A549 (cell line): ENCODE measurements around the gene BMS1. TPM values are rescaled to one million over a fixed set of nuclear protein-coding genes. Genes with fewer than 3 reads are reported as not detected.

ENCODE experiments used
- ATAC-seq, 2 experiments: fragments of 200-7000 bp in 1 of 2; fragments of >200 bp in 1 of 2; cut with Nextera tagmentation in 1 of 2; cut with Tn5 transposase in 1 of 2; 3 replicates each; pipeline versions ENCODE4 v1.8.0 to v1.9.1; 2018 to 2020; ENCODE audit warnings: mild to moderate bottlenecking in 1 of 2, moderate library complexity in 1 of 2
- CTCF ChIA-PET: fragments of 300-600 bp; sonication (Branson Sonifier 250); formaldehyde crosslinking; extraction: SDS; loops from one replicate; lab custom pipeline; 2021; ENCODE audit warnings: antibody characterized with exemption, inconsistent platforms; lab: Yijun Ruan, JAX
- POLR2A ChIA-PET: fragments of 350-600 bp; formaldehyde crosslinking; extraction: SDS; loops from one replicate; lab custom pipeline; 2021; ENCODE audit warnings: antibody characterized with exemption, inconsistent platforms; lab: Yijun Ruan, JAX
- DNase-seq, 2 experiments: peaks; one replicate each; pipeline versions ENCODE4 v3.0.0 to v3.0.0-alpha.2; 2011 to 2016; ENCODE audit warnings: low read depth in 1 of 2, low spot score in 1 of 2
- FAIRE-seq: peaks from 2 replicates; lab custom pipeline; 2011; peaks lifted over from hg19 to GRCh38; lab: Jason Lieb, UNC
- H3K27ac ChIP-seq, 2 experiments: fragments of >200 bp; sonication (Bioruptor Twin); formaldehyde crosslinking; 3 replicates each; pipeline ENCODE4 v1.5.1; 2016 to 2017
- H3K4me1 ChIP-seq: fragments of >200 bp; sonication (Bioruptor Twin); formaldehyde crosslinking; 3 replicates; pipeline ENCODE4 v1.6.1; 2016
- H3K4me2 ChIP-seq: fragments of >200 bp; sonication (Bioruptor Twin); formaldehyde crosslinking; 3 replicates; pipeline ENCODE4 v1.6.1; 2016
- H3K4me3 ChIP-seq: fragments of >200 bp; sonication (Bioruptor Twin); formaldehyde crosslinking; 3 replicates; pipeline ENCODE4 v1.5.1; 2016
- H3K9me3 ChIP-seq: fragments of >200 bp; sonication (Bioruptor Twin); formaldehyde crosslinking; 3 replicates; pipeline ENCODE4 v1.6.1; 2016
- CBX8 ChIP-seq: fragments of 200-600 bp; sonication (generic); IDR thresholded peaks from 2 replicates; pipeline ENCODE4 v1.6.1; 2016
- CHD2 ChIP-seq: fragments of 150-350 bp; IDR thresholded peaks from 2 replicates; pipeline ENCODE4 v1.6.1; 2014; ENCODE audit warnings: low read length; ENCODE audit not compliant: partially characterized antibody
- CTCF ChIP-seq: fragments of >200 bp; sonication (Bioruptor Twin); formaldehyde crosslinking; IDR thresholded peaks from 3 replicates; pipeline ENCODE4 v1.5.1; 2016
- EHMT2 ChIP-seq: fragments of 200-600 bp; sonication (generic); IDR thresholded peaks from 2 replicates; pipeline ENCODE4 v1.6.1; 2016; ENCODE audit warnings: antibody characterized with exemption, low read depth, mild to moderate bottlenecking, moderate library complexity
- FOXS1 ChIP-seq: fragments of 250-450 bp; sonication (Bioruptor Pico); IDR thresholded peaks from 2 replicates; pipeline ENCODE4 v1.5.0; 2020; ENCODE audit warnings: mild to moderate bottlenecking, moderate library complexity
- GATA3 ChIP-seq: IDR thresholded peaks from 2 replicates; pipeline ENCODE4 v1.6.1; 2012; ENCODE audit warnings: borderline replicate concordance
- HDAC2 ChIP-seq: fragments of 200-600 bp; sonication (generic); IDR thresholded peaks from 2 replicates; pipeline ENCODE4 v1.6.1; 2016
- HOXA7 ChIP-seq: fragments of 250-450 bp; sonication (Bioruptor Pico); IDR thresholded peaks from 2 replicates; pipeline ENCODE4 v1.5.0; 2020; ENCODE audit warnings: mild to moderate bottlenecking, moderate library complexity
- HOXB5 ChIP-seq: fragments of 250-450 bp; sonication (Bioruptor Pico); IDR thresholded peaks from 2 replicates; pipeline ENCODE4 v1.5.0; 2020; ENCODE audit warnings: mild to moderate bottlenecking, moderate library complexity
- MAFK ChIP-seq: fragments of 450-650 bp; IDR thresholded peaks from 2 replicates; pipeline ENCODE4 v1.6.1; 2014; ENCODE audit not compliant: partially characterized antibody
- MAZ ChIP-seq: fragments of 150-350 bp; IDR thresholded peaks from 2 replicates; pipeline ENCODE4 v1.6.1; 2014; ENCODE audit warnings: antibody characterized with exemption, low read depth, low read length, borderline replicate concordance
- MYC ChIP-seq: IDR thresholded peaks from 2 replicates; pipeline ENCODE4 v1.6.1; 2012; ENCODE audit warnings: mild to moderate bottlenecking, inconsistent platforms, low read length, improper control_type of control experiment, borderline replicate concordance
- PHF8 ChIP-seq: fragments of 200-600 bp; sonication (generic); IDR thresholded peaks from 2 replicates; pipeline ENCODE4 v1.6.1; 2016; ENCODE audit warnings: low read depth, mild to moderate bottlenecking, antibody characterized with exemption, moderate library complexity, borderline replicate concordance
- RARB ChIP-seq: fragments of 250-450 bp; sonication (Bioruptor Pico); IDR thresholded peaks from 2 replicates; pipeline ENCODE4 v1.8.0; 2021; ENCODE audit warnings: mild to moderate bottlenecking, moderate library complexity
- SREBF2 ChIP-seq: fragments of 450-650 bp; IDR thresholded peaks from 2 replicates; pipeline ENCODE4 v1.6.1; 2014; ENCODE audit warnings: mild to moderate bottlenecking, moderate library complexity
- ZNF302 ChIP-seq: fragments of 250-450 bp; sonication (Bioruptor Pico); IDR thresholded peaks from 2 replicates; pipeline ENCODE4 v1.9.0; 2021; ENCODE audit warnings: inconsistent platforms, mild to moderate bottlenecking, moderate library complexity
- ZSCAN20 ChIP-seq: fragments of 250-450 bp; sonication (Bioruptor Pico); IDR thresholded peaks from 2 replicates; pipeline ENCODE4 v1.8.0; 2022; ENCODE audit warnings: mild to moderate bottlenecking, moderate library complexity
- WGBS: methylation state at CpG from one replicate; pipeline ENCODE4 v1.1.6; 2017; ENCODE audit errors: missing lambda C conversion rate; 5-methylcytosine and 5-hydroxymethylcytosine counted together
- polyA plus RNA-seq, 4 experiments: library from polyadenylated mRNA; depleted of rRNA in 3 of 4; stranded (reverse); fragments of >200 nt; fragmentation: RNase III in 1 of 4; extraction: RNeasy Plus Mini Kit Qiagen cat#74134 plus additional on column Dnase treatment in 1 of 4; gene quantifications; 2 replicates in 3 of 4; 3 replicates in 1 of 4; pipeline ENCODE4 v1.2.3, GENCODE V29; 2011 to 2017
- TF ChIP-seq, protein P1 (sequence below): fragments of 150-350 bp; IDR thresholded peaks from 2 replicates; pipeline ENCODE4 v1.6.1; 2014; ENCODE audit warnings: low read depth, mild to moderate bottlenecking, low read length
- TF ChIP-seq, protein P2 (sequence below): IDR thresholded peaks from 2 replicates; pipeline ENCODE4 v1.6.1; 2012

The BMS1 gene
- polyA plus RNA-seq, 2 of the 4 experiments (the other 2 are of a cell fraction) = 14.4 to 21.2 TPM

DNA sequence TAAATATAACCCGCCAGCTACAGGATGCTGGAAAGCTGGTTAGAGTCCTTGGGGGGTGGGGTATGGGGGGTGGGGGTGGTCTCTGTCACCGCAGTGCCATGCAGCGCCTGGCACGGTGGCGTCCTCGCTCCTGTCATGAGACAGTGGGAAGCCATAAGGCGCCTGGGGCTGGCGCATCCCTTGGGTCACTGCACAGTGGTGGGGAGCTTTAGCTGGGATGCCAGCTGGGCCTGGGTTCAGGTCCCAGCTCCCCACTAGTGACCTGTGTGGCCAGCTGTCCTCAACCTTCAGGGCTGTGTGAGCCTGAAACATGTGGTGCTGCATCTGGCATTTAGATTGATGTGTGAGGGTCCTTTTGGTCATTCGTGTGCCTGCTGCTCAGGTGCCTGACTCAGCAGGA, 93.9 kb downstream of the BMS1 start:
- no peaks in the 10 kb centered on the region for H3K9me3 ChIP-seq

DNA sequence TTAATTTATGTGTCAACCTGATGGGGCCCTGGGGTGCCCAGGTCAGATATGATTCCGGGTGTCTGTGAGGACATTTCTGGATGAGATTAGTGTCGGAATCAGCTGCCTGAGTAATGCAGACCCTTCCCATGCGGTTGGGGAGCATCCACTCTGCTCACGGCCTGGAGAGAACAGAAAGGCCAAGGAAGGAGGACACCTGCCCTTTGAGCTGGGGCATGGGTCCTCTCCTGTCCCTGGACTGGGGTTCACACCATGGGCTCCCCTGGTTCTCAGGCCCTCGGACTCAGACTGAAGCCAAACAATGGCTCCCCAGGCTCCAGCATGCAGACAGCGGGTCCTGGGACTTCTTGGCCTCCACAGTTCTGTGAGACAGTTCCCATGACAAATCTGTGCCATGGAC, 94.3 kb downstream of the BMS1 start:
- H3K9me3 ChIP-seq = no peaks in the 10 kb centered on the region
- ChIA-PET CTCF (no interaction called here), POLR2A (no interaction called here)
- 0 out of 3 replicates have a peak, but pooled peaks cover 8% of the 10 kb centered on the region for H3K4me1 ChIP-seq
- DNase-seq (no peak), ATAC-seq (no peak), FAIRE-seq (no peak)
- H3K27ac ChIP-seq = no peak overlapping the region
- no peak overlapping the region for H3K4me2 ChIP-seq
- WGBS = 62% methylated on average over 5 of the region's 6 CpGs
- TF ChIP-seq MAZ (no peak), HOXB5 (CRISPR knock-in tag) (no peak), MYC (no peak), RARB (no peak), ZSCAN20 (no peak), CTCF (no peak), ZNF302 (CRISPR knock-in tag) (no peak)
- TF ChIP-seq, protein P1, sequence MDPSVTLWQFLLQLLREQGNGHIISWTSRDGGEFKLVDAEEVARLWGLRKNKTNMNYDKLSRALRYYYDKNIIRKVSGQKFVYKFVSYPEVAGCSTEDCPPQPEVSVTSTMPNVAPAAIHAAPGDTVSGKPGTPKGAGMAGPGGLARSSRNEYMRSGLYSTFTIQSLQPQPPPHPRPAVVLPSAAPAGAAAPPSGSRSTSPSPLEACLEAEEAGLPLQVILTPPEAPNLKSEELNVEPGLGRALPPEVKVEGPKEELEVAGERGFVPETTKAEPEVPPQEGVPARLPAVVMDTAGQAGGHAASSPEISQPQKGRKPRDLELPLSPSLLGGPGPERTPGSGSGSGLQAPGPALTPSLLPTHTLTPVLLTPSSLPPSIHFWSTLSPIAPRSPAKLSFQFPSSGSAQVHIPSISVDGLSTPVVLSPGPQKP = no peak
- no peak overlapping the region for H3K4me3 ChIP-seq

More for the DNA sequence above, 93.9 kb downstream of the BMS1 start:
- H3K27ac ChIP-seq = no peak overlapping the region
- H3K4me3 ChIP-seq = no peak overlapping the region
- no peak for TF ChIP-seq HOXA7
- no peak for TF ChIP-seq HDAC2
- TF ChIP-seq PHF8 = no peak
- TF ChIP-seq ZNF302 (CRISPR knock-in tag) = no peak
- no peak for TF ChIP-seq MYC
- TF ChIP-seq EHMT2 = no peak
- no peak for TF ChIP-seq MAFK
- TF ChIP-seq GATA3 = no peak
- TF ChIP-seq HOXB5 (CRISPR knock-in tag) = no peak
- TF ChIP-seq, all 56 proteins: peak for 0
- no peak for ATAC-seq
- CTCF ChIA-PET = no interaction called here
- FAIRE-seq = no peak
- H3K4me2 ChIP-seq = no peak overlapping the region
- DNase-seq = no peak
- POLR2A ChIA-PET = no interaction called here
- 0 out of 3 replicates have a peak, but pooled peaks cover 8% of the 10 kb centered on the region for H3K4me1 ChIP-seq
- 83% methylated on average over 1 of the region's 9 CpGs for WGBS

GRCh38 chr10:42877496-42878030, 95.0 kb downstream of the BMS1 start:
- ChIA-PET CTCF (interaction anchor here (1.0 kb wide), 1 partner anchor 9 kb away, joined by 3 read pairs; no protein-coding TSS in a partner anchor), POLR2A (no interaction called here)
- WGBS = 26% methylated on average over 2 of the region's 4 CpGs
- no peak overlapping the region for H3K27ac ChIP-seq
- no peaks in the 10 kb centered on the region for H3K9me3 ChIP-seq
- TF ChIP-seq SREBF2 = no peak
- TF ChIP-seq, protein P2, sequence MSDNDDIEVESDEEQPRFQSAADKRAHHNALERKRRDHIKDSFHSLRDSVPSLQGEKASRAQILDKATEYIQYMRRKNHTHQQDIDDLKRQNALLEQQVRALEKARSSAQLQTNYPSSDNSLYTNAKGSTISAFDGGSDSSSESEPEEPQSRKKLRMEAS = no peak
- TF ChIP-seq HOXA7 = no peak
- TF ChIP-seq CBX8 = no peak
- TF ChIP-seq ZSCAN20 = no peak
- TF ChIP-seq CHD2 = no peak
- no peak for TF ChIP-seq FOXS1
- H3K4me1 ChIP-seq = 0 out of 3 replicates have a peak, but pooled peaks cover 8% of the 10 kb centered on the region
- H3K4me3 ChIP-seq = no peak overlapping the region
- H3K4me2 ChIP-seq = no peak overlapping the region
- FAIRE-seq (no peak), DNase-seq (no peak), ATAC-seq (no peak)
